IMR-90 (cell line): ENCODE results near the gene ABCA2. TPM values are rescaled to one million over a fixed set of nuclear protein-coding genes. Genes with fewer than 3 reads are reported as not detected.

Experiments
- ATAC-seq: fragments of 200-7000 bp; cut with Tn5 transposase; 2 replicates; pipeline ENCODE4 v1.9.1; 2020; ENCODE audit warnings: low read depth, mild to moderate bottlenecking, moderate library complexity
- BruUV-seq: library from RNA; stranded (reverse); fragments of 400-500 nt; replicated peaks from 2 replicates; lab custom pipeline; 2021; lab: Mats Ljungman, UMichigan
- CTCF ChIA-PET: fragments of 300-600 bp; formaldehyde crosslinking; extraction: SDS; loops from one replicate; lab custom pipeline; 2021; ENCODE audit warnings: antibody characterized with exemption; lab: Yijun Ruan, JAX
- POLR2A ChIA-PET: fragments of 300-600 bp; sonication (Branson Sonifier 250); formaldehyde crosslinking; loops from one replicate; lab custom pipeline; 2022; ENCODE audit warnings: antibody characterized with exemption; ENCODE audit not compliant: unreplicated experiment; lab: Charles Lee
- DNase-seq: peaks from one replicate; pipeline ENCODE4 v3.0.0; 2013
- H2AFZ ChIP-seq: replicated peaks from 2 replicates; pipeline ENCODE3; 2013; ENCODE audit warnings: low read length, mild to moderate bottlenecking; ENCODE audit not compliant: poor library complexity
- H2AK5ac ChIP-seq: 2 replicates; pipeline ENCODE4 v1.6.1; 2013; ENCODE audit warnings: low read depth, low read length, inconsistent platforms
- H2AK9ac ChIP-seq: replicated peaks from 2 replicates; pipeline ENCODE3; 2013; ENCODE audit warnings: mild to moderate bottlenecking, low read depth, low read length, moderate library complexity; ENCODE audit not compliant: poor library complexity
- H2BK120ac ChIP-seq: 2 replicates; pipeline ENCODE4 v1.6.1; 2013; ENCODE audit warnings: low read depth, low read length, inconsistent platforms
- H2BK15ac ChIP-seq: 3 replicates; pipeline ENCODE4 v1.6.1; 2013; ENCODE audit warnings: low read depth, low read length, inconsistent platforms
- H2BK20ac ChIP-seq: 2 replicates; pipeline ENCODE4 v1.6.1; 2013; ENCODE audit warnings: low read depth, mild to moderate bottlenecking, inconsistent platforms, low read length, moderate library complexity
- H2BK5ac ChIP-seq: 2 replicates; pipeline ENCODE4 v1.6.1; 2013; ENCODE audit warnings: mild to moderate bottlenecking, low read depth, low read length, inconsistent platforms; ENCODE audit not compliant: poor library complexity, severe bottlenecking
- H3K14ac ChIP-seq: replicated peaks from 2 replicates; pipeline ENCODE4 v1.6.1; 2013; ENCODE audit warnings: low read depth, low read length, inconsistent platforms
- H3K18ac ChIP-seq: 2 replicates; pipeline ENCODE4 v1.6.1; 2013; ENCODE audit warnings: low read depth, low read length, control low read depth
- H3K23ac ChIP-seq: 2 replicates; pipeline ENCODE4 v1.6.1; 2013; ENCODE audit warnings: low read depth, low read length, inconsistent platforms
- H3K27ac ChIP-seq: 2 replicates; pipeline ENCODE4 v1.5.1; 2013; ENCODE audit warnings: mild to moderate bottlenecking, control low read depth, low read length; ENCODE audit not compliant: insufficient read depth
- H3K27me3 ChIP-seq: 2 replicates; pipeline ENCODE4 v1.6.1; 2013; ENCODE audit warnings: low read length; ENCODE audit not compliant: control insufficient read depth, insufficient read depth
- H3K36me3 ChIP-seq: 2 replicates; pipeline ENCODE4 v1.6.1; 2013; ENCODE audit warnings: low read length, mixed read lengths; ENCODE audit not compliant: control insufficient read depth, insufficient read depth
- H3K4ac ChIP-seq: 2 replicates; pipeline ENCODE4 v1.6.1; 2013; ENCODE audit warnings: low read depth, low read length, inconsistent platforms
- H3K4me1 ChIP-seq: 2 replicates; pipeline ENCODE4 v1.6.1; 2013; ENCODE audit warnings: low read length, mixed read lengths; ENCODE audit not compliant: control insufficient read depth, insufficient read depth
- H3K4me2 ChIP-seq: 2 replicates; pipeline ENCODE4 v1.6.1; 2013; ENCODE audit warnings: low read depth, mild to moderate bottlenecking, control low read depth, low read length, moderate library complexity
- H3K4me3 ChIP-seq: 2 replicates; pipeline ENCODE4 v1.5.1; 2013; ENCODE audit warnings: low read depth, mild to moderate bottlenecking, control low read depth, low read length, moderate library complexity; ENCODE audit not compliant: insufficient read depth
- H3K56ac ChIP-seq: 2 replicates; pipeline ENCODE4 v1.6.1; 2013; ENCODE audit warnings: low read length, inconsistent platforms; ENCODE audit not compliant: insufficient read depth; ENCODE audit errors: extremely low read depth
- H3K79me1 ChIP-seq, 2 experiments: 2 replicates each; pipeline ENCODE4 v1.6.1; 2013; ENCODE audit warnings: low read length in 2 of 2, inconsistent platforms in 1 of 2, low read depth in 1 of 2
- H3K9ac ChIP-seq: 2 replicates; pipeline ENCODE4 v1.6.1; 2013; ENCODE audit warnings: low read depth, low read length, control low read depth
- H3K9me1 ChIP-seq: 2 replicates; pipeline ENCODE4 v1.6.1; 2013; ENCODE audit warnings: low read length, inconsistent platforms; ENCODE audit not compliant: insufficient read depth
- H3K9me3 ChIP-seq: 2 replicates; pipeline ENCODE4 v1.6.1; 2013; ENCODE audit warnings: low read length; ENCODE audit not compliant: control insufficient read depth, insufficient read depth
- H4K20me1 ChIP-seq: 2 replicates; pipeline ENCODE4 v1.6.1; 2013; ENCODE audit warnings: low read length, inconsistent platforms; ENCODE audit not compliant: insufficient read depth
- H4K5ac ChIP-seq: 2 replicates; pipeline ENCODE4 v1.6.1; 2013; ENCODE audit warnings: mild to moderate bottlenecking, low read depth, low read length, control low read depth
- H4K8ac ChIP-seq, 2 experiments: 2 replicates each; pipeline ENCODE4 v1.6.1; 2013; ENCODE audit warnings: low read depth in 2 of 2, low read length in 2 of 2, control low read depth in 1 of 2, inconsistent platforms in 1 of 2
- H4K91ac ChIP-seq: 2 replicates; pipeline ENCODE4 v1.6.1; 2013; ENCODE audit warnings: low read depth, low read length, inconsistent platforms; ENCODE audit not compliant: insufficient read depth
- MXI1 ChIP-seq: IDR thresholded peaks from 2 replicates; pipeline ENCODE4 v1.6.1; 2012; ENCODE audit warnings: low read depth, mild to moderate bottlenecking, low read length, moderate library complexity, borderline replicate concordance
- RCOR1 ChIP-seq: IDR thresholded peaks from 2 replicates; pipeline ENCODE4 v1.6.1; 2012; ENCODE audit warnings: mild to moderate bottlenecking, low read length, improper control_type of control experiment; ENCODE audit not compliant: insufficient replicate concordance
- WGBS, 2 experiments: methylation state at CpG; one replicate each; pipeline versions ENCODE4 v1.1.5 to v1.1.7; 2013; ENCODE audit warnings: missing lambda C conversion rate in 2 of 2; ENCODE audit not compliant: insufficient read length in 1 of 2; ENCODE audit errors: extremely low coverage in 2 of 2; 5-methylcytosine and 5-hydroxymethylcytosine counted together
- dilution Hi-C: fragments of 300-500 bp; cut with HindIII; formaldehyde crosslinking; loops from one replicate; pipeline ENCODE4 v1.14.3; 2018; ENCODE audit warnings: low sequenced_read_pairs; ENCODE audit not compliant: unreplicated experiment
- in situ Hi-C: fragments of 300-500 bp; cut with MboI; formaldehyde crosslinking; loops from 3 replicates; pipeline ENCODE4 v1.14.3; 2019; ENCODE audit warnings: low sequenced_read_pairs, inconsistent platforms, mixed read lengths
- intact Hi-C: fragments of 100-400 bp; cut with micrococcal nuclease; formaldehyde crosslinking; loops from 2 replicates; pipeline ENCODE4 v1.10.0; 2022
- polyA plus RNA-seq, 3 experiments: library from polyadenylated mRNA; depleted of rRNA; stranded (reverse); fragments of >200 nt; gene quantifications; 2 replicates each; pipeline ENCODE4 v1.2.3, GENCODE V29; 2012; ENCODE audit warnings: low replicate concordance in 1 of 3
- total RNA-seq: library from RNA; depleted of rRNA; stranded (reverse); fragments of >200 nt; gene quantifications from 2 replicates; pipeline ENCODE4 v1.2.3, GENCODE V29; 2012
- TF ChIP-seq, protein P1 (sequence below): fragments of 150-350 bp; IDR thresholded peaks from 2 replicates; pipeline ENCODE4 v1.6.1; 2017; ENCODE audit warnings: mild to moderate bottlenecking, antibody characterized with exemption, low read length, low read depth

ABCA2 gene
- total and polyA plus RNA-seq, 2 of the 4 experiments (the other 2 are of a cell fraction) = 3.8 to 46.0 TPM

GRCh38 chr9:137023583-137023991 lies 4.5 kb downstream of the ABCA2 start:
- no peak overlapping the region for H3K4me3 ChIP-seq
- H2BK20ac ChIP-seq = no peak overlapping the region
- H3K9me3 ChIP-seq = no peaks in the 10 kb centered on the region
- no peak overlapping the region for H3K18ac ChIP-seq
- H3K27ac ChIP-seq = no peak overlapping the region
- no peaks in the 10 kb centered on the region for H3K27me3 ChIP-seq
- no peak overlapping the region for H4K8ac ChIP-seq
- in situ Hi-C loops = no loop called here
- no peak overlapping the region for H4K91ac ChIP-seq
- TF ChIP-seq MXI1 (no peak), RCOR1 (no peak)
- TF ChIP-seq, protein P1, sequence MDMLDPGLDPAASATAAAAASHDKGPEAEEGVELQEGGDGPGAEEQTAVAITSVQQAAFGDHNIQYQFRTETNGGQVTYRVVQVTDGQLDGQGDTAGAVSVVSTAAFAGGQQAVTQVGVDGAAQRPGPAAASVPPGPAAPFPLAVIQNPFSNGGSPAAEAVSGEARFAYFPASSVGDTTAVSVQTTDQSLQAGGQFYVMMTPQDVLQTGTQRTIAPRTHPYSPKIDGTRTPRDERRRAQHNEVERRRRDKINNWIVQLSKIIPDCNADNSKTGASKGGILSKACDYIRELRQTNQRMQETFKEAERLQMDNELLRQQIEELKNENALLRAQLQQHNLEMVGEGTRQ = no peak
- no peaks in the 10 kb centered on the region; the same call in 1 of the 2 replicates for H4K20me1 ChIP-seq
- H3K23ac ChIP-seq = no peak overlapping the region
- peaks cover 4% of the 10 kb centered on the region; the same call in 1 of the 2 replicates for H3K9me1 ChIP-seq
- no peak overlapping the region for H3K56ac ChIP-seq
- peaks cover 0 to 7% of the 10 kb centered on the region in 2 experiments; a peak in 2 of 4 replicates for H3K79me1 ChIP-seq
- H2BK5ac ChIP-seq = no peak overlapping the region
- intact Hi-C loops = no loop called here
- no peak overlapping the region for H2BK15ac ChIP-seq
- H3K14ac ChIP-seq = no peak overlapping the region
- ChIA-PET CTCF (no interaction called here), POLR2A (no interaction called here)
- DNase-seq = no peak
- H2AFZ ChIP-seq = no peak overlapping the region
- H2BK120ac ChIP-seq = no peak overlapping the region
- WGBS, 2 experiments = 71% methylated on average over 10 of the region's 15 CpGs; no CpG with 5 or more reads in 1 of the 2 experiments
- H3K4me2 ChIP-seq = no peak overlapping the region
- H3K4ac ChIP-seq = no peak overlapping the region
- H2AK9ac ChIP-seq = no peak overlapping the region
- H3K36me3 ChIP-seq = peaks cover 2% of the 10 kb centered on the region; the same call in 1 of the 2 replicates
- BruUV-seq = no TSS peak
- H4K5ac ChIP-seq = no peak overlapping the region
- ATAC-seq = no peak
- dilution Hi-C loops = no loop called here
- H3K9ac ChIP-seq = no peak overlapping the region
- peaks cover 5% of the 10 kb centered on the region for H3K4me1 ChIP-seq
- no peak overlapping the region for H2AK5ac ChIP-seq
